ENCODE measurements around the gene EPHA1. TPM values are rescaled to one million over a fixed set of nuclear protein-coding genes. Genes with fewer than 3 reads are reported as not detected.

The EPHA1 gene
- total and polyA plus RNA-seq, 2 donors (not counting 3 experiments of a cell fraction or from before 2014, with no cell fraction given), result 0.07 TPM; not detected in 1

DNA sequence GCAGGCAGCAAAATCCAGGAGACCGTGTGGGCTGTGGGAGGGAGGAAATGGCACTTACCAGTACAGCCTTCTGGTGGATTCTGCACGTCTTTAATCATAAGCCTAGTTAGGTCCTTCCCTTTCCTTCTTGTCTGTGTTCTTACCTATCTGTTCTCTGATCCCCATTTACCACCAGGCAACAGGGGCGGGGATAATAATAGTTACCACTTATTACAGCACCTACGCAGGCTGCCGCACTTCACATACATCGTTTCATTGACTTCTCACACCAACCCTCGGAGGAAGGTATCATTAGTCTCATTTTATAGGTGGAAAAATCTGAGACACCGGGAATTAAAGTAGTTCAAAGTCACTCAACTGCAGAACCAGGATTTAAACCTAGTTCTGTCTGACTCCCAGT lies 4.5 kb upstream of the EPHA1 start:
- ChIA-PET POLR2A (no interaction called here), CTCF (no interaction called here)
- Histone ChIP-seq H3K4me1 (ENCODE audit: control insufficient read depth, extremely low read depth, insufficient read depth, low read length) (peaks cover 16% of the 10 kb centered on the region), H3K27ac (ENCODE audit: insufficient read depth, low read depth, low read length) (no peak overlapping the region), H2AFZ (ENCODE audit: low read depth, low read length) (no peak overlapping the region), H3K4me2 (ENCODE audit: insufficient read depth, low read length) (no peak overlapping the region), H4K20me1 (replicated peaks; ENCODE audit: control insufficient read depth, extremely low read depth, insufficient read depth, low read length) (no peaks in the 10 kb centered on the region), H3K79me2 (ENCODE audit: control insufficient read depth, insufficient read depth, low read length) (no peaks in the 10 kb centered on the region), H3K36me3 (ENCODE audit: control insufficient read depth in 2 of 2, extremely low read depth in 1 of 2, insufficient read depth in 2 of 2, low read length in 2 of 2) (no peaks in the 10 kb centered on the region), H3K9ac (replicated peaks; ENCODE audit: extremely low read depth, insufficient read depth, low read length) (no peak overlapping the region), H3K9me1 (replicated peaks; ENCODE audit: control insufficient read depth, extremely low read depth, insufficient read depth, low read length) (no peaks in the 10 kb centered on the region), H3K9me3 (replicated peaks; ENCODE audit: control insufficient read depth, insufficient read depth, low read length) (no peaks in the 10 kb centered on the region), H3K4me3 (replicated peaks in 1 of 3; ENCODE audit: insufficient read depth in 1 of 3, low read depth in 1 of 3, low read length in 3 of 3) (no peak overlapping the region), H3K27me3 (ENCODE audit: control insufficient read depth in 2 of 2, insufficient read depth in 2 of 2, low read length in 2 of 2) (no peaks in the 10 kb centered on the region)
- no TSS peak for BruUV-seq (replicated peaks)
- FAIRE-seq (no peak), DNase-seq (ENCODE audit: low read depth, low spot score) (no peak)
- dilution Hi-C loops (cut with MboI; ENCODE audit: extremely low pct_ligation_motif_present, low sequenced_read_pairs) (no loop called here), intact Hi-C loops (cut with micrococcal nuclease) (no loop called here)
- no peak for TF ChIP-seq EZH2 (IDR thresholded peaks at IDR 0.05; ENCODE audit: borderline replicate concordance, low read depth, low read length, severe bottlenecking)
- no peak for TF ChIP-seq JUN (IDR thresholded peaks at IDR 0.05; ENCODE audit: borderline replicate concordance, insufficient read depth, insufficient read length, low read depth)
- no peak for TF ChIP-seq FOS (IDR thresholded peaks at IDR 0.05; ENCODE audit: borderline replicate concordance, insufficient read depth, low read length)
- TF ChIP-seq, protein P1, sequence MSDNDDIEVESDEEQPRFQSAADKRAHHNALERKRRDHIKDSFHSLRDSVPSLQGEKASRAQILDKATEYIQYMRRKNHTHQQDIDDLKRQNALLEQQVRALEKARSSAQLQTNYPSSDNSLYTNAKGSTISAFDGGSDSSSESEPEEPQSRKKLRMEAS (IDR thresholded peaks at IDR 0.05; ENCODE audit: insufficient read depth, insufficient read length), result no peak
- no peak for TF ChIP-seq POLR2A (IDR thresholded peaks at IDR 0.05; ENCODE audit: low read depth, low read length)
- TF ChIP-seq MYC (IDR thresholded peaks at IDR 0.05; ENCODE audit: low read depth, low read length), result no peak
- no peak for TF ChIP-seq POLR2AphosphoS5 (IDR thresholded peaks at IDR 0.05; ENCODE audit: insufficient read depth, low read depth, low read length)
- TF ChIP-seq, protein P2, sequence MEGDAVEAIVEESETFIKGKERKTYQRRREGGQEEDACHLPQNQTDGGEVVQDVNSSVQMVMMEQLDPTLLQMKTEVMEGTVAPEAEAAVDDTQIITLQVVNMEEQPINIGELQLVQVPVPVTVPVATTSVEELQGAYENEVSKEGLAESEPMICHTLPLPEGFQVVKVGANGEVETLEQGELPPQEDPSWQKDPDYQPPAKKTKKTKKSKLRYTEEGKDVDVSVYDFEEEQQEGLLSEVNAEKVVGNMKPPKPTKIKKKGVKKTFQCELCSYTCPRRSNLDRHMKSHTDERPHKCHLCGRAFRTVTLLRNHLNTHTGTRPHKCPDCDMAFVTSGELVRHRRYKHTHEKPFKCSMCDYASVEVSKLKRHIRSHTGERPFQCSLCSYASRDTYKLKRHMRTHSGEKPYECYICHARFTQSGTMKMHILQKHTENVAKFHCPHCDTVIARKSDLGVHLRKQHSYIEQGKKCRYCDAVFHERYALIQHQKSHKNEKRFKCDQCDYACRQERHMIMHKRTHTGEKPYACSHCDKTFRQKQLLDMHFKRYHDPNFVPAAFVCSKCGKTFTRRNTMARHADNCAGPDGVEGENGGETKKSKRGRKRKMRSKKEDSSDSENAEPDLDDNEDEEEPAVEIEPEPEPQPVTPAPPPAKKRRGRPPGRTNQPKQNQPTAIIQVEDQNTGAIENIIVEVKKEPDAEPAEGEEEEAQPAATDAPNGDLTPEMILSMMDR (IDR thresholded peaks at IDR 0.05; ENCODE audit: extremely low read depth in 1 of 2, insufficient read depth in 1 of 2, low read depth in 1 of 2, low read length in 2 of 2), result no peak
- no peak for TF ChIP-seq GATA2 (IDR thresholded peaks at IDR 0.05; ENCODE audit: insufficient read depth, insufficient read length, low read depth, low read length)

Data from endothelial cell of umbilical vein (primary cell).